Adrenal gland (tissue), 12 donors: ENCODE data around the gene PRKCA. TPM values are rescaled to one million over a fixed set of nuclear protein-coding genes. Genes with fewer than 3 reads are reported as not detected.
"Not testable (repeated sequence)": the region's sequence is repeated elsewhere in the genome, so short reads cannot be mapped to it uniquely, and the experiment has no call there.

Experiments
- DNase-seq, 7 donors: peaks; one replicate each; pipeline ENCODE4 v3.0.0-alpha.2; 2019 to 2020
- H3K27ac ChIP-seq, 5 donors: fragments of 200-600 bp; sonication (generic) in 4 of 5; 1 replicate in 3 of 5; 2 replicates in 2 of 5; pipeline versions ENCODE4 v1.5.1 to v1.8.0; 2016 to 2020; ENCODE audit warnings: mild to moderate bottlenecking in 1 of 5
- H3K27me3 ChIP-seq: fragments of 200-600 bp; 2 replicates; pipeline ENCODE4 v1.8.0; 2021
- H3K36me3 ChIP-seq, 2 donors: fragments of 200-600 bp; replicated peaks in 1 of 2; 1 replicate in 1 of 2; 2 replicates in 1 of 2; pipeline versions ENCODE4 v1.5.1 to v1.8.0; 2018 to 2022
- H3K4me1 ChIP-seq, 2 donors: fragments of 200-600 bp; replicated peaks in 1 of 2; 1 replicate in 1 of 2; 2 replicates in 1 of 2; pipeline versions ENCODE4 v1.5.1 to v1.8.0; 2018 to 2021
- H3K4me3 ChIP-seq, 4 donors: fragments of 200-600 bp; sonication (generic) in 3 of 4; one replicate each; pipeline ENCODE4 v1.5.1; 2016 to 2018
- H3K9me3 ChIP-seq, 3 donors: fragments of 200-600 bp; sonication (generic) in 1 of 3; replicated peaks in 1 of 3; 1 replicate in 2 of 3; 2 replicates in 1 of 3; pipeline versions ENCODE4 v1.5.1 to v1.8.0; 2016 to 2021
- POLR2A ChIP-seq, 2 donors: fragments of 450-650 bp; IDR thresholded peaks; one replicate each; pipeline ENCODE4 v1.6.1; 2017; ENCODE audit warnings: antibody characterized with exemption in 2 of 2, mild to moderate bottlenecking in 2 of 2, moderate library complexity in 1 of 2
- WGBS, 4 donors: extraction: QIAGEN DNeasy Blood & Tissue Kit in 2 of 4; methylation state at CpG; one replicate each; pipeline versions ENCODE4 v1.1.5 to v1.1.7; 2013 to 2017; 5-methylcytosine and 5-hydroxymethylcytosine counted together
- intact Hi-C, 2 donors: fragments of 100-400 bp; cut with DNase I; formaldehyde crosslinking; loops; one replicate each; pipeline versions ENCODE4 v1.14.1 to v1.15.0; 2022 to 2023
- polyA plus RNA-seq, 3 donors: library from polyadenylated mRNA; stranded (reverse); fragments of 200-250 nt in 2 of 3; fragments of 350-450 nt in 1 of 3; fragmentation: Illumina TruSeq in 1 of 3; extraction: RNeasy Lipid Tissue Mini Kit (QIAGEN cat#74804) in 1 of 3; gene quantifications; one replicate each; pipeline ENCODE4 v1.2.3, GENCODE V29; 2013 to 2014
- total RNA-seq, 9 donors: library from RNA; depleted of rRNA in 4 of 9; stranded (reverse); fragments of >200 nt in 4 of 9; fragments of 120-200 nt in 1 of 9; fragmentation: NEBNext Ultra II Directional in 1 of 9; extraction: Animal tissue kit (Norgen Biotek cat#: 25700) in 1 of 9; gene quantifications; one replicate each; pipeline versions ENCODE4 v1.1.0 to v1.2.4, GENCODE V29; 2013 to 2023
- TF ChIP-seq, protein P1 (sequence below), 6 experiments: fragments of 450-650 bp in 4 of 6; fragments of 200-600 bp in 2 of 6; sonication (generic) in 1 of 6; IDR thresholded peaks; 1 replicate in 5 of 6; 2 replicates in 1 of 6; pipeline versions ENCODE4 v1.5.1 to v1.8.0; 2016 to 2021; ENCODE audit warnings: antibody characterized with exemption in 6 of 6, mild to moderate bottlenecking in 2 of 6, moderate library complexity in 1 of 6
- donor health status: healthy with polysubstance abuse.
- donor health status: Bipolar disorder and iron deficiency.
- donor health status: DM: yes; HTN: yes; CAD: no.
- donor health status: DM: no; HTN: no; CAD: no.
- donor health status: DM: no; HTN: no; CAD: no.
- donor health status: DM: yes; HTN: yes; CAD: no.

The PRKCA gene
- total and polyA plus RNA-seq, 12 donors, result 15.1 to 202 (median 84.1) TPM

DNA sequence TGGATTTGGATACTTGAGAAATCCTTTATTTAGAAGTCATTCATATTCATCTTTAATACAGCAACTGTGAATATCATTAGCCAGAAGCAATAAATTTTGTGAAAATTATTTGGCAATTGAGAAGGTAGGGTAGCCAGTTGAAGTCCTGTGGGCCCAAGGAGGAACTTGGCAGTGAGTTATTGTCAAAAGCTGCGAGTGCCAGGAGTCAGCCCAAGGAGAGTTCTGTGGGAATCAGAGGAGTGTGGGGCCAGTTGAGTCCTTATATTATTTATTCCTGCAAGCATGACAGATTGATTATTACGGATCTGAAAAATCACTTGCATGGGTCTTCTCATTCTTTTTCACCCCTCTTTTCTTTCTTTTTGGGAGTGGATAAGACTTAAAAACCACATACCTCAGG, 38.3 kb downstream of the PRKCA start:
- no peak overlapping the region for H3K27ac ChIP-seq
- WGBS, 4 donors, result 49 to 65% (median 59%) methylated on average over 2 of the region's 2 CpGs

DNA sequence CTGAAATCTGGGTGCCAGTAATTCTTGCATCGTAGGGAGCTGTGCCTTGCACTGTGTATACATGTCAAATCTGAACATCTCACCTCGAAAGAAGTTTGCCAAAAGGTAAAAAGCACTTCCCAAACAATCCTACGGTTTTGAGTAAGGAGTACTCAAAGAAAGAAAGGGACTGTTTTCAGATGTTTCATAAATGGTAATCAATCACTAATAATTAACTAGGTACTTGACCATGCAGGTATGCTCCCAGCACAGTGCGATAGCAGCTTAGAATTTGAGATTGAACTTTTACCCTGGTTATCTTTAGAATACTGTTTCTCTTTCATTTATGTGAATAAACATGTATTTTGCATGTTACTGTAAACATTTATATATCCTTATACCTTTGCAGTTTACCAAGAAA, 39.0 kb downstream of the PRKCA start:
- Histone ChIP-seq H3K4me1 (peaks cover 51 to 67% of the 10 kb centered on the region in 2 donors), H3K27me3 (no peaks in the 10 kb centered on the region), H3K36me3 (no peaks in the 10 kb centered on the region), H3K9me3 (no peaks in the 10 kb centered on the region), H3K27ac (no peak overlapping the region), H3K4me3 (no peak overlapping the region)
- intact Hi-C loops, result no loop called here
- no peak for DNase-seq
- WGBS, 4 donors, result 91 to 95% (median 92%) methylated on average over 4 of the region's 4 CpGs
- TF ChIP-seq POLR2A (IDR thresholded peaks at IDR 0.05), result no peak
- TF ChIP-seq, protein P1, sequence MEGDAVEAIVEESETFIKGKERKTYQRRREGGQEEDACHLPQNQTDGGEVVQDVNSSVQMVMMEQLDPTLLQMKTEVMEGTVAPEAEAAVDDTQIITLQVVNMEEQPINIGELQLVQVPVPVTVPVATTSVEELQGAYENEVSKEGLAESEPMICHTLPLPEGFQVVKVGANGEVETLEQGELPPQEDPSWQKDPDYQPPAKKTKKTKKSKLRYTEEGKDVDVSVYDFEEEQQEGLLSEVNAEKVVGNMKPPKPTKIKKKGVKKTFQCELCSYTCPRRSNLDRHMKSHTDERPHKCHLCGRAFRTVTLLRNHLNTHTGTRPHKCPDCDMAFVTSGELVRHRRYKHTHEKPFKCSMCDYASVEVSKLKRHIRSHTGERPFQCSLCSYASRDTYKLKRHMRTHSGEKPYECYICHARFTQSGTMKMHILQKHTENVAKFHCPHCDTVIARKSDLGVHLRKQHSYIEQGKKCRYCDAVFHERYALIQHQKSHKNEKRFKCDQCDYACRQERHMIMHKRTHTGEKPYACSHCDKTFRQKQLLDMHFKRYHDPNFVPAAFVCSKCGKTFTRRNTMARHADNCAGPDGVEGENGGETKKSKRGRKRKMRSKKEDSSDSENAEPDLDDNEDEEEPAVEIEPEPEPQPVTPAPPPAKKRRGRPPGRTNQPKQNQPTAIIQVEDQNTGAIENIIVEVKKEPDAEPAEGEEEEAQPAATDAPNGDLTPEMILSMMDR (IDR thresholded peaks at IDR 0.05), result no peak

More for the DNA sequence above, 38.3 kb downstream of the PRKCA start:
- H3K9me3 ChIP-seq, result no peaks in the 10 kb centered on the region
- DNase-seq, result no peak
- H3K4me3 ChIP-seq, result no peak overlapping the region
- TF ChIP-seq, protein P1 (IDR thresholded peaks at IDR 0.05), result no peak
- TF ChIP-seq POLR2A (IDR thresholded peaks at IDR 0.05), result no peak
- no peaks in the 10 kb centered on the region for H3K36me3 ChIP-seq
- H3K4me1 ChIP-seq, result peaks cover 49 to 63% of the 10 kb centered on the region in 2 donors
- H3K27me3 ChIP-seq, result no peaks in the 10 kb centered on the region
- intact Hi-C loops, result no loop called here

DNA sequence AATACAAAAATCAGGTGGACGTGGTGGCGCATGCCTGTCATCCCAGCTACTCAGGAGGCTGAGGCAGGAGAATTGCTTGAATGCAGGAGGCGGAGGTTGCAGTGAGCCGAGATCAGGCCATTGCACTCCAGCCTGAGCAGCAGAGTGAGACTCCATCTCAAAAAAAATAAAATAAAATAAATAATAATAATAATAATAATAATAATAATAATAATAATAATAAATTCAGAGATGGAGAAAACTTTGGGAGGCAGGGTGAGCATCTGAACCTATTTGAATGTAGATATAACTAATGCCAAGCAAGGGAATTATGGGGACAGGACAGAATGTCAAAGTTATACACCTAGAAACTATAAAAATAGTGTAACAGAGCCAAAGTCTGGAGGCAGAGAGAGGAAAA, 39.9 kb downstream of the PRKCA start:
- WGBS, 4 donors, result 97 to 99% (median 98%) methylated on average over 4 of the region's 4 CpGs
- H3K9me3 ChIP-seq, H3K4me3 ChIP-seq, H3K27me3 ChIP-seq, H3K36me3 ChIP-seq, intact Hi-C loops, DNase-seq, H3K27ac ChIP-seq: not testable (repeated sequence)
- H3K4me1 ChIP-seq, result peaks cover 51 to 67% of the 10 kb centered on the region in 2 donors

DNA sequence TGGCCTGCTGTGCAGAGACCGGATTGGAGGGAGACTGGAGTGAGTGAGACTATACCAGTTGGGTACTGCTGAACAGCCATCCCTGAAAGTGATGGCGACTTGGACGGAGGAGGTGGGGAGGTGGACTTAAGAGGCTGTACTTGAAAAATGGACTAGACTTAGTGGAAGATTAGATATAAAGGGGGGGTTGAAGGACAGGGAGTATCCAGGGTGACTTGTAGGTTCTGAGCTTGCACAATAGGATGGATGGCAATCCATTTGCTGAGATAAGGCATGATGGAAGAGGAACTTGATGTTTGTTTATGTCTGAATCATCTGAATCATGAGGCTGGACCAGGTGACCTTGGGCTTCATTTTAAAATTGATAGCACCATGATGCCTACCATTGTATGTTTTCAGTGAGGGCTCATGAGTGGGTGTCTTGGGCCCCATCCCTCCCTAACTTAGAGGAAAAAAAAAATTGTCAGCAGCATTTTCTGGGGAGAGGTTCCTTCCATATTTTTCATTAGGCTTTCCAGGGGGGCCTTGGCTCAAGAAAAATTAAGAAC, 41.2 kb downstream of the PRKCA start:
- Histone ChIP-seq H3K36me3 (no peaks in the 10 kb centered on the region), H3K9me3 (no peaks in the 10 kb centered on the region), H3K27me3 (no peaks in the 10 kb centered on the region), H3K4me1 (peaks cover 48 to 66% of the 10 kb centered on the region in 2 donors), H3K27ac (peak overlapping the region in 4 of 5 donors; percentile 4 to 66 (median 40)), H3K4me3 (no peak overlapping the region)
- TF ChIP-seq, protein P1 (IDR thresholded peaks at IDR 0.05), result no peak
- TF ChIP-seq POLR2A (IDR thresholded peaks at IDR 0.05), result no peak
- DNase-seq, result peak in 6 of 7 donors; percentile 41 to 70 (median 61)
- intact Hi-C loops, result no loop called here
- 58 to 73% (median 69%) methylated on average over 3 of the region's 3 CpGs for WGBS, 4 donors

DNA sequence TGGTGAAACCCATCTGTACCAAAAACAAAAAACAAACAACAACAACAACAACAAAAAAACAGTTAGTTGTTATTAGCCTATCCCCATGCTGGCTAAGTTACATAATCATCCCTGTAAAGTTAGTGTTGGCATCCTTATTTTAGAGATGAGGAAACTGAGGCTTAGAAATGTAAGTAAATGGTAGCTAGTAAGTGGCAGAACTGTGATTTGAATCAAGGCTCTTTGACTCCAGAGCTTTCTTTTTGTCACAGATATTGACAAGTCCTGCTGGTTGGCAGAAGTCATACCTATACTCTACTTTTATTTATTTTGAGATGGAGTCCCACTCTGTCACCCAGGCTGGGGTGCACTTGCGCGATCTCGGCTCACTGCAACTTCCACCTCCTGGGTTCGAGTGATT, 42.1 kb downstream of the PRKCA start:
- Histone ChIP-seq H3K4me1 (peaks cover 50 to 66% of the 10 kb centered on the region in 2 donors), H3K36me3 (no peaks in the 10 kb centered on the region), H3K9me3 (no peaks in the 10 kb centered on the region), H3K4me3 (no peak overlapping the region), H3K27ac (peak overlapping the region in 3 of 5 donors; percentile 26 to 66 (median 55)), H3K27me3 (no peaks in the 10 kb centered on the region)
- TF ChIP-seq, protein P1 (IDR thresholded peaks at IDR 0.05), result no peak
- WGBS, 4 donors, result 97 to 98% (median 97%) methylated on average over 4 of the region's 4 CpGs
- no peak for DNase-seq
- intact Hi-C loops, result no loop called here
